AG09319 (cell line): ENCODE data around the gene KLRC2.
"Not testable (repeated sequence)": the region's sequence is repeated elsewhere in the genome, so short reads cannot be mapped to it uniquely, and the experiment has no call there.

Experiments used
- DNase-seq: peaks from one replicate; pipeline ENCODE4 v3.0.0-alpha.2; 2010; ENCODE audit warnings: low read depth; ENCODE audit errors: extremely low read depth
- CTCF ChIP-seq: IDR thresholded peaks from 2 replicates; pipeline ENCODE4 v1.5.1; 2011; ENCODE audit warnings: low read depth, mild to moderate bottlenecking, inconsistent platforms, low read length, moderate library complexity

The KLRC2 gene

GRCh38 chr12:10435816-10436215, at the start of gene KLRC2:
Gene KLRC2 (minus strand): TSS chr12:10436010. CDS start chr12:10435986, 24 bp downstream.
- not testable (repeated sequence) for DNase-seq

- not testable (repeated sequence) for DNase-seq
Observed at GRCh38 chr12:10481901-10482300, 46.1 kb upstream of the KLRC2 start.

- DNase-seq, result not testable (repeated sequence)
Observed at GRCh38 chr12:10472808-10473207, 37.0 kb upstream of the KLRC2 start.

GRCh38 chr12:10469701-10470100, 33.9 kb upstream of the KLRC2 start:
- DNase-seq, result no peak
- no peak for TF ChIP-seq CTCF

GRCh38 chr12:10466311-10466710, 30.5 kb upstream of the KLRC2 start:
- TF ChIP-seq CTCF, result no peak
- no peak for DNase-seq

- no peak for TF ChIP-seq CTCF
- no peak for DNase-seq
Observed at GRCh38 chr12:10457760-10458159, 21.9 kb upstream of the KLRC2 start.

GRCh38 chr12:10456856-10457255, 21.0 kb upstream of the KLRC2 start:
- no peak for DNase-seq
- no peak for TF ChIP-seq CTCF

- TF ChIP-seq CTCF, result no peak
Observed at GRCh38 chr12:10455766-10456165, 20.0 kb upstream of the KLRC2 start.

GRCh38 chr12:10454531-10454930, 18.7 kb upstream of the KLRC2 start:
- DNase-seq, result no peak
- TF ChIP-seq CTCF, result no peak

More at GRCh38 chr12:10455766-10456165, 20.0 kb upstream of the KLRC2 start:
- DNase-seq, result no peak
